GM06990 (cell line): ENCODE results near the gene PVRIG.
"Not testable (repeated sequence)": the region's sequence is repeated elsewhere in the genome, so short reads cannot be mapped to it uniquely, and the experiment has no call there.

Source experiments
- DNase-seq: peaks from one replicate; pipeline ENCODE4 v3.0.0-alpha.2; 2011; ENCODE audit not compliant: insufficient read length; ENCODE audit errors: extremely low read depth
- H3K27me3 ChIP-seq: replicated peaks from 2 replicates; pipeline ENCODE4 v1.6.0; 2011; ENCODE audit warnings: low read length; ENCODE audit not compliant: control insufficient read depth, insufficient read depth
- H3K36me3 ChIP-seq: 2 replicates; pipeline ENCODE4 v1.5.1; 2011; ENCODE audit warnings: low read length; ENCODE audit not compliant: control insufficient read depth, insufficient read depth
- H3K4me3 ChIP-seq: replicated peaks from 2 replicates; pipeline ENCODE4 v1.5.1; 2011; ENCODE audit warnings: low read depth, mild to moderate bottlenecking, control low read depth, low read length
- CTCF ChIP-seq: IDR thresholded peaks from 2 replicates; pipeline ENCODE4 v1.5.1; 2011; ENCODE audit warnings: low read length, control low read depth, mild to moderate bottlenecking, inconsistent platforms; ENCODE audit not compliant: insufficient read depth, poor library complexity, severe bottlenecking

The PVRIG gene

GRCh38 chr7:100247152-100247757 is 27.5 kb downstream of the PVRIG start:
- no peak for TF ChIP-seq CTCF
- no peak overlapping the region for H3K4me3 ChIP-seq
- H3K27me3 ChIP-seq, result no peaks in the 10 kb centered on the region
- H3K36me3 ChIP-seq, result no peaks in the 10 kb centered on the region
- DNase-seq, result no peak

GRCh38 chr7:100248483-100248882 is 28.7 kb downstream of the PVRIG start:
- Histone ChIP-seq H3K36me3 (no peaks in the 10 kb centered on the region), H3K27me3 (no peaks in the 10 kb centered on the region), H3K4me3 (no peak overlapping the region)
- DNase-seq, result no peak
- TF ChIP-seq CTCF, result no peak

GRCh38 chr7:100257017-100257416 is 37.3 kb downstream of the PVRIG start:
- no peaks in the 10 kb centered on the region for H3K36me3 ChIP-seq
- no peak for TF ChIP-seq CTCF
- DNase-seq, result no peak
- H3K27me3 ChIP-seq, result no peaks in the 10 kb centered on the region
- no peak overlapping the region for H3K4me3 ChIP-seq

GRCh38 chr7:100259984-100260383 is 40.2 kb downstream of the PVRIG start:
- not testable (repeated sequence) for H3K4me3 ChIP-seq, H3K27me3 ChIP-seq, DNase-seq, H3K36me3 ChIP-seq

- not testable (repeated sequence) for H3K4me3 ChIP-seq, DNase-seq, H3K27me3 ChIP-seq, H3K36me3 ChIP-seq
These were observed 43.1 kb downstream of the PVRIG start for GRCh38 chr7:100262896-100263295.

GRCh38 chr7:100264223-100264622 is 44.5 kb downstream of the PVRIG start:
- H3K36me3 ChIP-seq, H3K27me3 ChIP-seq, H3K4me3 ChIP-seq, DNase-seq: not testable (repeated sequence)

GRCh38 chr7:100264669-100265165 is 45.0 kb downstream of the PVRIG start:
- not testable (repeated sequence) for H3K27me3 ChIP-seq, H3K36me3 ChIP-seq, DNase-seq, H3K4me3 ChIP-seq

- not testable (repeated sequence) for H3K4me3 ChIP-seq, H3K27me3 ChIP-seq, H3K36me3 ChIP-seq, DNase-seq
These were observed 46.1 kb downstream of the PVRIG start for GRCh38 chr7:100265851-100266250.
